HEK293T (cell line): Measurements from ENCODE around the gene RDH12.

Source experiments
- ARNT ChIP-seq: fragments of 450-650 bp; IDR thresholded peaks from 2 replicates; pipeline ENCODE4 v1.6.1; 2017; ENCODE audit warnings: mild to moderate bottlenecking
- BHLHE40 ChIP-seq: fragments of 450-650 bp; IDR thresholded peaks from 2 replicates; pipeline ENCODE4 v1.6.1; 2016; ENCODE audit warnings: mild to moderate bottlenecking, moderate library complexity, borderline replicate concordance
- CTBP1 ChIP-seq: fragments of 450-650 bp; IDR thresholded peaks from 2 replicates; pipeline ENCODE4 v1.6.1; 2016; ENCODE audit warnings: borderline replicate concordance
- FOXA1 ChIP-seq: fragments of 450-650 bp; IDR thresholded peaks from 2 replicates; pipeline ENCODE4 v1.6.1; 2016; ENCODE audit warnings: mild to moderate bottlenecking
- FOXM1 ChIP-seq: fragments of 450-650 bp; IDR thresholded peaks from 2 replicates; pipeline ENCODE4 v1.6.1; 2017; ENCODE audit warnings: mild to moderate bottlenecking, borderline replicate concordance
- HDGF ChIP-seq: fragments of 450-650 bp; IDR thresholded peaks from 2 replicates; pipeline ENCODE4 v1.6.1; 2017; ENCODE audit warnings: antibody characterized with exemption, borderline replicate concordance
- PKNOX1 ChIP-seq: fragments of 450-650 bp; IDR thresholded peaks from 2 replicates; pipeline ENCODE4 v1.6.1; 2016
- SP1 ChIP-seq: fragments of 450-650 bp; IDR thresholded peaks from 2 replicates; pipeline ENCODE4 v1.6.1; 2017
- SUZ12 ChIP-seq: fragments of 450-650 bp; IDR thresholded peaks from 2 replicates; pipeline ENCODE4 v1.6.1; 2016; ENCODE audit warnings: mild to moderate bottlenecking

- TF ChIP-seq BHLHE40 (no peak), SP1 (no peak), HDGF (no peak), PKNOX1 (no peak), FOXA1 (no peak), FOXM1 (no peak), CTBP1 (no peak), SUZ12 (no peak), ARNT (no peak)
Measured at GRCh38 chr14:67744046-67744445, 42.4 kb downstream of the RDH12 start.
